CD8-positive, alpha-beta memory T cell (primary cell): ENCODE results near the gene RNF40. TPM values are rescaled to one million over a fixed set of nuclear protein-coding genes. Genes with fewer than 3 reads are reported as not detected.

Experiments used
- CTCF ChIA-PET: fragments of 350-600 bp; sonication (Branson Sonifier 250); formaldehyde crosslinking; loops from one replicate; lab custom pipeline; 2021; ENCODE audit warnings: antibody characterized with exemption; lab: Charles Lee
- POLR2A ChIA-PET: fragments of 350-600 bp; sonication (Branson Sonifier 250); formaldehyde crosslinking; loops from one replicate; lab custom pipeline; 2021; ENCODE audit warnings: antibody characterized with exemption; lab: Charles Lee
- DNase-seq, 5 donors: peaks; one replicate each; pipeline versions ENCODE4 v3.0.0 to v3.0.0-alpha.2; 2020 to 2022; ENCODE audit warnings: mixed read lengths in 1 of 5
- H3K27ac ChIP-seq: one replicate; pipeline ENCODE4 v1.7.0; 2013; ENCODE audit warnings: low read depth, mild to moderate bottlenecking, low read length, moderate library complexity
- H3K27me3 ChIP-seq: 2 replicates; pipeline ENCODE4 v1.7.0; 2013; ENCODE audit warnings: low read length, mild to moderate bottlenecking; ENCODE audit not compliant: insufficient read depth, poor library complexity, severe bottlenecking
- H3K36me3 ChIP-seq: 2 replicates; pipeline ENCODE4 v1.7.0; 2013; ENCODE audit warnings: mild to moderate bottlenecking, low read length, moderate library complexity; ENCODE audit not compliant: insufficient read depth
- H3K4me1 ChIP-seq: 2 replicates; pipeline ENCODE4 v1.7.0; 2013; ENCODE audit warnings: mild to moderate bottlenecking, low read length, moderate library complexity; ENCODE audit not compliant: insufficient read depth
- H3K4me3 ChIP-seq: 2 replicates; pipeline ENCODE4 v1.7.0; 2013; ENCODE audit warnings: mild to moderate bottlenecking, low read length
- H3K9me3 ChIP-seq: 2 replicates; pipeline ENCODE4 v1.7.0; 2013; ENCODE audit warnings: mild to moderate bottlenecking, low read length
- H3K27ac Mint-ChIP-seq, 8 donors: one replicate each; pipeline ENCODE4 v1.8.0; 2020 to 2021; ENCODE audit warnings: mixed read lengths in 8 of 8, mild to moderate bottlenecking in 6 of 8, inconsistent platforms in 3 of 8, moderate library complexity in 3 of 8
- H3K27me3 Mint-ChIP-seq, 2 donors: one replicate each; pipeline ENCODE4 v1.8.0; 2020 to 2021; ENCODE audit warnings: mixed read lengths in 2 of 2, mild to moderate bottlenecking in 1 of 2, moderate library complexity in 1 of 2
- H3K36me3 Mint-ChIP-seq, 3 donors: one replicate each; pipeline ENCODE4 v1.8.0; 2020 to 2021; ENCODE audit warnings: mixed read lengths in 3 of 3, inconsistent platforms in 1 of 3, mild to moderate bottlenecking in 1 of 3
- H3K4me1 Mint-ChIP-seq, 3 donors: one replicate each; pipeline ENCODE4 v1.8.0; 2020 to 2021; ENCODE audit warnings: mixed read lengths in 3 of 3, inconsistent platforms in 1 of 3, mild to moderate bottlenecking in 1 of 3
- H3K4me3 Mint-ChIP-seq, 7 donors: one replicate each; pipeline ENCODE4 v1.8.0; 2020 to 2021; ENCODE audit warnings: mixed read lengths in 7 of 7, mild to moderate bottlenecking in 6 of 7, moderate library complexity in 4 of 7, inconsistent platforms in 2 of 7
- H3K9me3 Mint-ChIP-seq, 5 donors: one replicate each; pipeline ENCODE4 v1.8.0; 2020 to 2022; ENCODE audit warnings: mixed read lengths in 5 of 5, mild to moderate bottlenecking in 3 of 5, moderate library complexity in 2 of 5, inconsistent platforms in 1 of 5
- polyA plus RNA-seq: library from polyadenylated mRNA; unstranded; fragments of 300-500 nt; fragmentation: Illumina TruSeq; gene quantifications from one replicate; pipeline ENCODE4 v1.2.3, GENCODE V29; 2021
- total RNA-seq, 2 experiments: library from RNA; stranded (reverse); gene quantifications; one replicate each; pipeline ENCODE4 v1.2.3, GENCODE V29; 2021

RNF40 gene
- total and polyA plus RNA-seq, 3 experiments from 2014 or later = 61.9 to 157 (median 152) TPM

- peak overlapping the region; percentile 90 for H3K4me3 ChIP-seq
- ChIA-PET POLR2A (interaction anchor here (0.6 kb wide), 3 partner anchors 13 to 45 kb away, joined by 3 to 4 read pairs (median 4); partner anchors contain the start of gene PHKG2), CTCF (no interaction called here)
- peak in 1 of 5 donors; percentile 16 for DNase-seq
- H3K36me3 ChIP-seq = peaks cover 27% of the 10 kb centered on the region
- H3K4me1 ChIP-seq = peaks cover 32% of the 10 kb centered on the region
- Mint-ChIP-seq H3K27ac (peak overlapping the region; percentile 18 to 99 (median 96)), H3K4me1 (peaks cover 30 to 38% (median 37%) of the 10 kb centered on the region in 3 donors), H3K27me3 (no peaks in the 10 kb centered on the region), H3K36me3 (peaks cover 0 to 65% (median under 1%) of the 10 kb centered on the region in 3 donors), H3K4me3 (peak overlapping the region; percentile 96 to 99 (median 96)), H3K9me3 (no peaks in the 10 kb centered on the region)
- H3K9me3 ChIP-seq = no peaks in the 10 kb centered on the region
- peak overlapping the region; percentile 84 for H3K27ac ChIP-seq
- no peaks in the 10 kb centered on the region for H3K27me3 ChIP-seq
Measured at GRCh38 chr16:30760577-30761426, 1.3 kb upstream of the RNF40 start.

GRCh38 chr16:30761427-30761927, 645 bp upstream of the RNF40 start:
- Histone ChIP-seq H3K9me3 (no peaks in the 10 kb centered on the region), H3K36me3 (peaks cover 34% of the 10 kb centered on the region), H3K27ac (peak overlapping the region; percentile 84), H3K27me3 (no peaks in the 10 kb centered on the region), H3K4me3 (peak overlapping the region; percentile 90), H3K4me1 (peaks cover 32% of the 10 kb centered on the region)
- ChIA-PET POLR2A (interaction anchor here (0.6 kb wide), 1 partner anchor 14 kb away, joined by 4 read pairs; the partner anchor contains the start of gene PHKG2), CTCF (no interaction called here)
- peak overlapping the region; percentile 96 to 99 (median 96) for H3K4me3 Mint-ChIP-seq
- H3K27ac Mint-ChIP-seq = peak overlapping the region; percentile 93 to 99 (median 97)
- H3K27me3 Mint-ChIP-seq = no peaks in the 10 kb centered on the region
- H3K9me3 Mint-ChIP-seq = no peaks in the 10 kb centered on the region
- H3K36me3 Mint-ChIP-seq = peaks cover 0 to 65% (median 2%) of the 10 kb centered on the region in 3 donors
- peaks cover 30 to 42% (median 37%) of the 10 kb centered on the region in 3 donors for H3K4me1 Mint-ChIP-seq
- DNase-seq = peak; percentile 25 to 71 (median 39)

GRCh38 chr16:30762991-30763725, 1.0 kb downstream of the RNF40 start:
- CTCF ChIA-PET = interaction anchor here (1.0 kb wide), 1 partner anchor 43 kb away, joined by 3 read pairs; no protein-coding TSS in a partner anchor
- H3K36me3 ChIP-seq = peaks cover 50% of the 10 kb centered on the region
- Mint-ChIP-seq H3K36me3 (peaks cover 4 to 70% (median 12%) of the 10 kb centered on the region in 3 donors), H3K4me3 (peak overlapping the region; percentile 96 to 99 (median 96)), H3K27me3 (no peaks in the 10 kb centered on the region), H3K9me3 (no peaks in the 10 kb centered on the region), H3K27ac (peak overlapping the region; percentile 93 to 99 (median 97)), H3K4me1 (peaks cover 44 to 58% (median 50%) of the 10 kb centered on the region in 3 donors)
- H3K27me3 ChIP-seq = no peaks in the 10 kb centered on the region
- peak overlapping the region; percentile 90 for H3K4me3 ChIP-seq
- peak overlapping the region; percentile 84 for H3K27ac ChIP-seq
- peaks cover 43% of the 10 kb centered on the region for H3K4me1 ChIP-seq
- no peak for DNase-seq
- H3K9me3 ChIP-seq = no peaks in the 10 kb centered on the region
- POLR2A ChIA-PET = interaction anchor here (1.0 kb wide), 1 partner anchor 12 kb away, joined by 5 read pairs; no protein-coding TSS in a partner anchor

- POLR2A ChIA-PET = no interaction called here
- H3K27me3 ChIP-seq = no peaks in the 10 kb centered on the region
- H3K4me3 ChIP-seq = no peak overlapping the region
- H3K27ac ChIP-seq = no peak overlapping the region
- DNase-seq = peak in 1 of 5 donors; percentile 44
- H3K4me1 ChIP-seq = peaks cover 43% of the 10 kb centered on the region
- H3K9me3 ChIP-seq = no peaks in the 10 kb centered on the region
- peak overlapping the region in 5 of 8 donors; percentile 82 to 97 (median 85) for H3K27ac Mint-ChIP-seq
- H3K4me3 Mint-ChIP-seq = peak overlapping the region in 5 of 7 donors; percentile 25 to 99 (median 82)
- H3K9me3 Mint-ChIP-seq = no peaks in the 10 kb centered on the region
- CTCF ChIA-PET = interaction anchor here (1.0 kb wide), 1 partner anchor 42 kb away, joined by 3 read pairs; no protein-coding TSS in a partner anchor
- H3K36me3 Mint-ChIP-seq = peaks cover 4 to 77% (median 14%) of the 10 kb centered on the region in 3 donors
- peaks cover 44 to 61% (median 56%) of the 10 kb centered on the region in 3 donors for H3K4me1 Mint-ChIP-seq
- no peaks in the 10 kb centered on the region for H3K27me3 Mint-ChIP-seq
- H3K36me3 ChIP-seq = peaks cover 59% of the 10 kb centered on the region
Measured at GRCh38 chr16:30764086-30764485, 2.0 kb downstream of the RNF40 start.

- H3K27me3 Mint-ChIP-seq = no peaks in the 10 kb centered on the region
- H3K27ac Mint-ChIP-seq = peak overlapping the region in 3 of 8 donors; percentile 31 to 97 (median 80)
- no peaks in the 10 kb centered on the region for H3K9me3 ChIP-seq
Measured at GRCh38 chr16:30764816-30765465, 2.8 kb downstream of the RNF40 start.

GRCh38 chr16:30766206-30766932, 4.2 kb downstream of the RNF40 start:
- Mint-ChIP-seq H3K36me3 (peaks cover 4 to 95% (median 17%) of the 10 kb centered on the region in 3 donors), H3K4me1 (peaks cover 35 to 54% (median 47%) of the 10 kb centered on the region in 3 donors), H3K4me3 (peak overlapping the region in 1 of 7 donors; percentile 36), H3K27me3 (no peaks in the 10 kb centered on the region), H3K27ac (peak overlapping the region in 2 of 8 donors; percentile 45 to 91), H3K9me3 (no peaks in the 10 kb centered on the region)
- Histone ChIP-seq H3K27me3 (no peaks in the 10 kb centered on the region), H3K4me3 (no peak overlapping the region), H3K36me3 (peaks cover 76% of the 10 kb centered on the region), H3K9me3 (no peaks in the 10 kb centered on the region), H3K4me1 (peaks cover 33% of the 10 kb centered on the region), H3K27ac (no peak overlapping the region)
- ChIA-PET CTCF (interaction anchor here (1.9 kb wide), 1 partner anchor 136 kb away, joined by 5 read pairs; no protein-coding TSS in a partner anchor), POLR2A (interaction anchor here (0.5 to 0.6 kb wide), 2 partner anchors 103 to 173 kb away, joined by 3 to 5 read pairs; no protein-coding TSS in a partner anchor)
- no peak for DNase-seq

More at GRCh38 chr16:30764816-30765465, 2.8 kb downstream of the RNF40 start:
- Mint-ChIP-seq H3K4me1 (peaks cover 44 to 61% (median 57%) of the 10 kb centered on the region in 3 donors), H3K9me3 (no peaks in the 10 kb centered on the region), H3K36me3 (peaks cover 4 to 85% (median 17%) of the 10 kb centered on the region in 3 donors), H3K4me3 (peak overlapping the region in 1 of 7 donors; percentile 75)
- H3K27me3 ChIP-seq = no peaks in the 10 kb centered on the region
- no peak overlapping the region for H3K4me3 ChIP-seq
- POLR2A ChIA-PET = interaction anchor here (0.8 kb wide), 1 partner anchor 49 kb away, joined by 3 read pairs; no protein-coding TSS in a partner anchor
- peaks cover 43% of the 10 kb centered on the region for H3K4me1 ChIP-seq
- no peak overlapping the region for H3K27ac ChIP-seq
- CTCF ChIA-PET = interaction anchor here (0.6 kb wide), 1 partner anchor 326 kb away, joined by 3 read pairs; no protein-coding TSS in a partner anchor
- no peak for DNase-seq
- H3K36me3 ChIP-seq = peaks cover 66% of the 10 kb centered on the region
